GM20000 (cell line): ENCODE results near the gene SYTL2.
"Not testable (repeated sequence)": the region's sequence is repeated elsewhere in the genome, so short reads cannot be mapped to it uniquely, and the experiment has no call there.

Experiments used
- DNase-seq: peaks from one replicate; pipeline ENCODE4 v3.0.0; 2012; ENCODE audit warnings: low spot score
- TF ChIP-seq, protein P1 (sequence below): IDR thresholded peaks from 2 replicates; pipeline ENCODE4 v1.5.1; 2012; ENCODE audit warnings: mild to moderate bottlenecking, control low read depth; ENCODE audit errors: extremely low read depth, missing control alignments

Gene SYTL2

DNA sequence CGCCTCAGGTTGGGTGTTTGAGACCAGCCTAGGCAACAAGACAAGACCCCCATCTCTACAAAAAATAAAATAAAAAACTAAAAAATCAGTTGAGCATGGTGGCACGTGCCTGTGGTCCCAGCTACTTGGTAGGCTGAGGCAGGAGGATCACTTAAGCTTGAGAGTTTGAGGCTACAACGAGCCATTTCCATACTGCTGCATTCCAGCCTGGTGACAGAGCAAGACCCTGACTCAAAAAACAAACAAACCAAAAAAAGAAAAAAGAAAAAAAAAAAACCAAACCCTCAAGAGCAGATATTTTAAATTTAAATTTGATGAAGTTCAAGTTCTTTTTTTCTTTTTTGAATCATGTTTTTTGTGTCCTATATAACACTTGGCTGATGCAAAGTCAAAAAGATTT lies 37.1 kb upstream of the SYTL2 start:
- TF ChIP-seq, protein P1, sequence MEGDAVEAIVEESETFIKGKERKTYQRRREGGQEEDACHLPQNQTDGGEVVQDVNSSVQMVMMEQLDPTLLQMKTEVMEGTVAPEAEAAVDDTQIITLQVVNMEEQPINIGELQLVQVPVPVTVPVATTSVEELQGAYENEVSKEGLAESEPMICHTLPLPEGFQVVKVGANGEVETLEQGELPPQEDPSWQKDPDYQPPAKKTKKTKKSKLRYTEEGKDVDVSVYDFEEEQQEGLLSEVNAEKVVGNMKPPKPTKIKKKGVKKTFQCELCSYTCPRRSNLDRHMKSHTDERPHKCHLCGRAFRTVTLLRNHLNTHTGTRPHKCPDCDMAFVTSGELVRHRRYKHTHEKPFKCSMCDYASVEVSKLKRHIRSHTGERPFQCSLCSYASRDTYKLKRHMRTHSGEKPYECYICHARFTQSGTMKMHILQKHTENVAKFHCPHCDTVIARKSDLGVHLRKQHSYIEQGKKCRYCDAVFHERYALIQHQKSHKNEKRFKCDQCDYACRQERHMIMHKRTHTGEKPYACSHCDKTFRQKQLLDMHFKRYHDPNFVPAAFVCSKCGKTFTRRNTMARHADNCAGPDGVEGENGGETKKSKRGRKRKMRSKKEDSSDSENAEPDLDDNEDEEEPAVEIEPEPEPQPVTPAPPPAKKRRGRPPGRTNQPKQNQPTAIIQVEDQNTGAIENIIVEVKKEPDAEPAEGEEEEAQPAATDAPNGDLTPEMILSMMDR: no peak
- no peak for DNase-seq

DNA sequence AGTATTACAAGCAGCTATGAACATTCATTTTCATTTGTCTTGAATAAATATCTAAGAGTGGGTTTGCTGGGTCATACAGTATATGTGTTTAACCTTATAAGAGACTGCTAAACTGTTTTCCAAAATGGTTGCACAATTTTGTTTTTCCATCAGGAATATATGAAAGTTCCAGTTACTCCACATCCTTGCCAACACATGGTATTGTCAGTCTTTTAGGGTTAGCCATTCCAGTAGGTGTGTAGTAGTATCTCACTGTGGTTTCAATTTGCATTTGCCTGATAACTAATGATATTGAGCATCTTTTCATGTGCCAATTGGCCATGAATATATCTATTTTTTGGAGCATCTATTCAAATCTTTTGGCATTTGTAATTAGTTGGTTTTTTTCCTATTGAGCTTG lies 36.5 kb upstream of the SYTL2 start:
- TF ChIP-seq, protein P1: no peak
- no peak for DNase-seq

DNA sequence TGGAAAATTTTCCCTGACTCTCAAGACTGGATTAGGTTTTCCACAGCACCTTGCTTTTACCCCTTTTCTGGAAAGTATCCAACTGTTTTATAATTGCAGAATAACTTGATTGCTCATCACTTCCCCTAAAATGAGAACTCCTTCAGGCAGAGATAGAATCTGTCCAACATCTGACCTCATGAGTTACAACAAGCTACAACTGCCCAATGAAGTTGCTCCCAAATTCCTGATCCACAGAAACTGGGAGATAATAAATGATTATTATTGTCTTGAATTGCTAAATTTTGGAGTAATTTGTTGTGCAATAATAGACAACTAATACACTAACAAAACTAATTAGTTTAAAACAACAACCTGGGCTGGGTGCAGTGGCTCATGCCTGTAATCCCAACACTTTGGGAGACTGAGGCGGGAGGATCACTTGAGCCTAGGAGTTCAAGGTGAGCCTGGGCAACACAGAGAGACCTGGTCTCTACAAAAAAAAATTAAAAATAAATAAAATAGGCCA lies 34.2 kb upstream of the SYTL2 start:
- TF ChIP-seq, protein P1: no peak
- no peak for DNase-seq

DNA sequence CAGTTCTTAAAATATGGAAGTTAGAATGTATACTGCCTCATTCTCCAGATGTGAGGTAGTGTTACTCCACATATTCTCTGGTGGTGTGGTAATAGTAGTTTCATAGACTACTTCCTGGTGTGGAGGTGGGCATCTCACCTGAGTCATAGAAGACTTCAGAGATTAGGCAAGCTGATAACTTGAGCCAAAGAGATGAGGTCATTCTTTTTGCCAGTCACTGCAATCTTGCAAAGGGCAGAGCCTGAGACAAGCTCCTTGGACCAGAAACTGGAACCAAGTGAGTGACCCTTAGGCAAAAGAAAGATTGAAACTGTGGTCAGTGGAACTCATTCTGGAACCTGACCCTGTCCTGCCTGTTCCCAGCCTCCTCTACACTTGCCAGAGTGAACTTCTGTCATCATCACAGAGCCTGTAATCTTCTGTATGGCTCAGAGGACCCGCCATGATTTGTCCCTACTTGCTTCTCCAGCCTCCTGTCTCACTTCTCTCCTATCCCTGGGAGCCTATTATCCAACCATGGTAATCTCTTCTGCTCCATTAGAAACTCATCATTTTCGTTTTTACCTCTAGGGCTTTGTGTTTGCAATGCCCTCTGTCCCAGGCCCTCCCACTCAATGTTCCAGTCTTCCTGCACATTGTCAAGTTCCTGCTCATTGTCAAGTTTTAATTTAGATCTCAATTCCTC lies 33.6 kb upstream of the SYTL2 start:
- TF ChIP-seq, protein P1: no peak
- no peak for DNase-seq

DNA sequence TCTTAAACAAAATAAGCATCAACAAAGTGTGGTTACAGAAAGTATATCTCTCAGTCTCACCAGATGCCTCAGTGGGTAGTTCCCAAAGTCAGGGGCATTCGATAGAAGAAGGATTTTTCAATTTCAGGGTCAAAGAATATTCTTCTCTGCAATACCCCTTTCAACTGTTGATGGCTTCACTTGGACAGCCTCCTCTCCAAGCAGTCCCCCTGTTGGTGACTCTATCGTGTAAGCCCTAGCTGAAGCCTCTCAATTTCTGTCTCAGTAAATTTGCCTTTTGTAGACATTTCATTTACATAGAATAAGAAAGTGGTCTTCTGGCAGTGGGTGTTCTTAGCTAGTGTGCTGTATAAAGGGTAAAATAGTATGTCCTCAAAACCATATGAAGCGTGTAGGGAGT lies 33.0 kb upstream of the SYTL2 start:
- TF ChIP-seq, protein P1: no peak
- no peak for DNase-seq

DNA sequence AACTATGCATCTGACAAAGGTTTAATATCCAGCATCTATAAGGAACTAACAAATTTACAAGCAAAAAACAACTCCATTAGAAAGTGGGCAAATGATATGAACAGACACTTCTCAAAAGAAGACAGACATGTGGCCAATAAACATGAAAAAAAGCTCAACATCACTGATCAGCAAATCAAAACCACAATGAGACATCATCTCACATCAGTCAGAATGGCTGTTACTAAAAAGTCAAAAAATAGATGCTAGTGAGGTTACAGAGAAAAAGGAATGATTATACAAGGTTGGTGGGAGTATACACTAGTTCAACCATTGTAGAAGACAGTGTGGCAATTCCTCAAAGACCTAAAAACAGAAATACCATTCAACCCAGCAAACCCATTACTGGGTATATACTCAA lies 30.0 kb upstream of the SYTL2 start:
- not testable (repeated sequence) for DNase-seq

DNA sequence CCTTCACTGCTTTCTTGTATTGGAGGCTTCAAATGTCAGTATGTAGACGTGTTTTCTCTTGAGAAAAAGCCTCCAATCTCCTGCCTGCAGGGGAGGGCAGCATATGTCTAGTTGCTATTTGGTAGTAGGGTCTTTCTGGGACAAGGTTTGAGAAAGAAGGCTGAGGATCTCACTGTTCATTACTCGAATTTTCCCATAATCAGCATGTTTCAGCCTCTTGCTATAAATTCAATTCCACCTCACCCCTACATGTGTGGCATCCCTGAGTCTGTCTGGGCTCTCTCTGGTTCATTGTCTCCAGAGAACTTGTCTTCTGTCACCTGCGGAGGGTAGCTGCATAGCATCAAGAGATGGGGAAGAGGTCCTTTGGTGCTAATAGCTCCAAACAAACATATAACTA lies 24.8 kb upstream of the SYTL2 start:
- DNase-seq: no peak
- TF ChIP-seq, protein P1: no peak

DNA sequence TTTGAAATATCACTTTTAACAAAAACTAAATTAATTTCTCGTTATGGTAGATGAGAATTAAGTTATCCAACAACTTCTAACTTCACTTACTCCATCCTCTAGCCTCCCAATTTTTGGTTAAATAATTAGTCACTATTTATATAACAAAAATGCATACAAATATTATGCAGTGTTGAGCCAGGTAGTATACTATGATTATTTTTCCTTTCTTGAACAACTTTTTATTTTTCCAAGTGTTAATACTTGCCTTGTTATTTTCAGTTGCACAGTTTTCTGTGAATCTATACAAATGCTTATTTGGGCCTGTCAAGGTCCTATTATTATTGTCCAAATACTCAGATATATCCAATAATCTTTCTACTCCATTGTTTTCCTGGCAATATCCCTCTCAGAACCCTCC lies 24.3 kb upstream of the SYTL2 start:
- TF ChIP-seq, protein P1: no peak
- DNase-seq: no peak
